HepG2 (cell line): ENCODE measurements around the gene UMOD. TPM values are rescaled to one million over a fixed set of nuclear protein-coding genes. Genes with fewer than 3 reads are reported as not detected.

Experiments
- ATAC-seq: fragments of 200-7000 bp; cut with Tn5 transposase; 3 replicates; pipeline ENCODE4 v1.9.1; 2020; ENCODE audit warnings: mild to moderate bottlenecking, moderate library complexity
- BruUV-seq: library from RNA; stranded (reverse); fragments of 400-500 nt; replicated peaks from 2 replicates; lab custom pipeline; 2021; lab: Mats Ljungman, UMichigan
- CTCF ChIA-PET: fragments of 300-600 bp; formaldehyde crosslinking; extraction: SDS; loops from one replicate; lab custom pipeline; 2021; ENCODE audit warnings: low total read pairs, inconsistent platforms, low intra/inter-chr PET ratio; lab: Yijun Ruan, JAX
- POLR2A ChIA-PET: fragments of 350-600 bp; sonication (Branson Sonifier 250); formaldehyde crosslinking; loops from one replicate; lab custom pipeline; 2020; ENCODE audit warnings: antibody characterized with exemption, inconsistent platforms; lab: Yijun Ruan, JAX
- DNase-seq: peaks from one replicate; pipeline ENCODE4 v3.0.0-alpha.2; 2015; ENCODE audit warnings: low spot score
- FAIRE-seq: peaks from 3 replicates; lab custom pipeline; 2011; peaks lifted over from hg19 to GRCh38; lab: Jason Lieb, UNC
- H2AFZ ChIP-seq: one replicate; pipeline ENCODE4 v1.6.1; 2011; ENCODE audit warnings: low read length, inconsistent platforms
- H3K27ac ChIP-seq: fragments of 300-600 bp; 3 replicates; pipeline ENCODE4 v1.8.0; 2011; ENCODE audit warnings: mixed run types, mild to moderate bottlenecking, mixed read lengths, low read length, inconsistent platforms; ENCODE audit not compliant: insufficient read depth; ENCODE audit errors: extremely low read length
- H3K27me3 ChIP-seq, 2 experiments: fragments of 200-600 bp in 1 of 2; 2 replicates in 1 of 2; 3 replicates in 1 of 2; pipeline versions ENCODE4 v1.6.0 to v1.8.0; 2011; ENCODE audit warnings: low read length in 2 of 2, mild to moderate bottlenecking in 2 of 2, moderate library complexity in 2 of 2, inconsistent platforms in 1 of 2; ENCODE audit not compliant: insufficient read depth in 2 of 2, control insufficient read depth in 1 of 2
- H3K36me3 ChIP-seq, 2 experiments: fragments of 200-600 bp in 1 of 2; replicated peaks in 1 of 2; 2 replicates in 1 of 2; 3 replicates in 1 of 2; pipeline versions ENCODE4 v1.5.1 to v1.8.0; 2011; ENCODE audit warnings: low read length in 2 of 2, inconsistent platforms in 1 of 2; ENCODE audit not compliant: insufficient read depth in 2 of 2, control insufficient read depth in 1 of 2
- H3K4me1 ChIP-seq: 2 replicates; pipeline ENCODE4 v1.5.1; 2012; ENCODE audit warnings: low read length, inconsistent platforms; ENCODE audit not compliant: insufficient read depth
- H3K4me2 ChIP-seq: 2 replicates; pipeline ENCODE4 v1.6.0; 2011; ENCODE audit warnings: low read depth, low read length, inconsistent platforms
- H3K4me3 ChIP-seq, 3 experiments: fragments of 200-600 bp in 1 of 3; sonication (generic), shearing (Covaris generic) in 1 of 3; replicated peaks in 1 of 3; 2 replicates each; pipeline ENCODE4 v1.5.1; 2011 to 2016; ENCODE audit warnings: low read length in 3 of 3, inconsistent platforms in 2 of 3, low read depth in 2 of 3, mild to moderate bottlenecking in 2 of 3, control low read depth in 1 of 3, mixed read lengths in 1 of 3; ENCODE audit not compliant: insufficient read depth in 1 of 3
- H3K79me2 ChIP-seq: one replicate; pipeline ENCODE4 v1.6.1; 2011; ENCODE audit warnings: low read length, inconsistent platforms; ENCODE audit not compliant: insufficient read depth
- H3K9ac ChIP-seq: 2 replicates; pipeline ENCODE4 v1.6.0; 2011; ENCODE audit warnings: mild to moderate bottlenecking, low read depth, low read length, inconsistent platforms; ENCODE audit not compliant: insufficient read depth
- H3K9me3 ChIP-seq: 2 replicates; pipeline ENCODE4 v1.5.1; 2012; ENCODE audit warnings: mild to moderate bottlenecking, low read length
- H4K20me1 ChIP-seq: 2 replicates; pipeline ENCODE4 v1.6.0; 2011; ENCODE audit warnings: inconsistent platforms, mild to moderate bottlenecking, low read length, moderate library complexity; ENCODE audit not compliant: insufficient read depth
- FOSL2 ChIP-seq: sonication (generic); formaldehyde crosslinking; IDR thresholded peaks from 2 replicates; pipeline ENCODE4 v1.4.0; 2020; ENCODE audit warnings: missing genetic modification reagents
- KDM2A ChIP-seq: sonication (generic); formaldehyde crosslinking; IDR thresholded peaks from 2 replicates; pipeline ENCODE4 v1.4.0; 2020; ENCODE audit warnings: low read depth, missing genetic modification reagents, borderline replicate concordance
- KLF16 ChIP-seq, 2 experiments: sonication (generic) in 1 of 2; formaldehyde crosslinking in 1 of 2; IDR thresholded peaks; 2 replicates each; pipeline versions ENCODE4 v1.6.1 to v1.8.0; 2016 to 2023; ENCODE audit warnings: missing genetic modification reagents in 2 of 2, missing compliant biosample characterization in 1 of 2
- RBAK ChIP-seq: sonication (generic); formaldehyde crosslinking; IDR thresholded peaks from 2 replicates; pipeline ENCODE4 v1.5.1; 2020; ENCODE audit warnings: mild to moderate bottlenecking, missing genetic modification reagents
- ZNF83 ChIP-seq: sonication (generic); formaldehyde crosslinking; IDR thresholded peaks from 2 replicates; pipeline ENCODE4 v1.4.0; 2020; ENCODE audit warnings: missing genetic modification reagents, mild to moderate bottlenecking, borderline replicate concordance
- WGBS: methylation state at CpG from one replicate; pipeline ENCODE4 v1.1.6; 2017; ENCODE audit warnings: low lambda C conversion rate; 5-methylcytosine and 5-hydroxymethylcytosine counted together
- in situ Hi-C: cut with HindIII; loops from 2 replicates; pipeline ENCODE4 v1.10.0; 2017; ENCODE audit warnings: low pct_unique_long_range_greater_than_20kb; ENCODE audit not compliant: extremely low pct_ligation_motif_present
- intact Hi-C: fragments of 100-400 bp; cut with micrococcal nuclease; formaldehyde crosslinking; loops from one replicate; pipeline ENCODE4 v1.10.0; 2022; ENCODE audit not compliant: unreplicated experiment
- polyA plus RNA-seq, 8 experiments: library from polyadenylated mRNA; depleted of rRNA in 3 of 8; stranded (reverse) in 7 of 8; unstranded in 1 of 8; fragments of >200 nt; fragmentation: Illumina TruSeq in 4 of 8; extraction: Trizol in 4 of 8; gene quantifications; 2 replicates each; pipeline versions ENCODE4 v1.2.1 to v1.2.3, GENCODE V29; 2011 to 2016; ENCODE audit warnings: low read depth in 4 of 8, missing spikeins in 1 of 8, mixed read lengths in 1 of 8; ENCODE audit not compliant: insufficient read depth in 1 of 8
- total RNA-seq, 5 experiments: library from RNA; depleted of rRNA; stranded (reverse); fragments of >200 nt; fragmentation: Illumina TruSeq; extraction: Trizol; gene quantifications; 2 replicates each; pipeline ENCODE4 v1.2.3, GENCODE V29; 2016; ENCODE audit warnings: low read depth in 1 of 5
- TF ChIP-seq, protein P1 (sequence below): sonication (generic); formaldehyde crosslinking; IDR thresholded peaks from 2 replicates; pipeline ENCODE4 v1.8.0; 2022; ENCODE audit warnings: missing genetic modification reagents, mild to moderate bottlenecking, moderate library complexity, borderline replicate concordance
- TF ChIP-seq, protein P2 (sequence below): sonication (generic); formaldehyde crosslinking; IDR thresholded peaks from 2 replicates; pipeline ENCODE4 v1.8.0; 2022; ENCODE audit warnings: missing genetic modification reagents, mild to moderate bottlenecking, borderline replicate concordance
- TF ChIP-seq, protein P3 (sequence below): sonication (generic); formaldehyde crosslinking; IDR thresholded peaks from one replicate; pipeline ENCODE4 v1.5.1; 2020; ENCODE audit warnings: mild to moderate bottlenecking, missing genetic modification reagents; ENCODE audit errors: not compliant biosample characterization
- TF ChIP-seq, protein P4 (sequence below): IDR thresholded peaks from 2 replicates; pipeline ENCODE4 v1.6.1; 2016; ENCODE audit warnings: missing compliant biosample characterization, missing genetic modification reagents, borderline replicate concordance

The UMOD gene
- total and polyA plus RNA-seq, 2 of the 13 experiments (the other 11 are each of a cell fraction or from before 2014, with no cell fraction given) = not detected

DNA sequence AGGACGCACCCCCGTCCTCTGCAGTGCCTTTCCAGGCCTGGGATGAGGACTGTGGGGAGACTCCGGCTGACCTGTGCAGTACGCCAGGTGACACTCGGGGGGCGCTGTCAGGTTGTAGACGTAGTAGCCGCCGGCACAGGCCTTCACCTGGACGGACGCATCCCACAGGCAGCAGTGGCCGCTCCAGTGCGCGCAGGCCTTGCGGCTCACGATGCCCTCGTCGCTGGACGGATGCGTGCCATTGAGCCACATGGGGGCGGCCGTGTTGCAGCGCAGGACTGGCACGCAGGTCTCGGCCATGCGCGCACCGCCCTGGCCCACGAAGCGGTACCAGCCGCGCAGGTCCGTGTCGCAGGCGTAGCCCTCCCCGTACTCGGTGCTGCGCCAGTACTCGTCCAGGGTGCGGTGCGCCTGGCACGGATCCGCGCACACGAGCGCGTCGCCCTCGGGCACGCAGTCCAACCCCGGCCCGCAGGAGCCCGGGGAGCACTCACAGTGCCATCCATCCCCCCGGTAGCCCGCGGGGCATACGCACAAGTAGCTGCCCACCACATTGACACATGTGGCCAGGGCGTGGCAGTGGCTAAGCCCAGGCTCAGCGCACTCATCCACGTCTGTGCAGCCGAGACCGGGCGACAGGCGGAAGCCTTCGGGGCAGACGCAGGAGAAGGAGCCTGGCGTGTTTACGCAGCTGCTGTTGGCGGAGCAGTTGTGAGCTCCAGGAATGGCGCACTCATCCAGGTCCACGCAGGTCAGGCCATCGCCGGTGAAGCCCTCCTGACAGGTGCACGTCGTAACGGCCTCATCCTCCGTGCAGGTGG is 3.9 kb downstream of the UMOD start:
- intact Hi-C loops = no loop called here
- CTCF ChIA-PET = no interaction called here
- Histone ChIP-seq H3K79me2 (no peaks in the 10 kb centered on the region), H4K20me1 (no peaks in the 10 kb centered on the region), H3K4me3 (no peak overlapping the region), H3K4me2 (no peak overlapping the region), H3K36me3 (no peaks in the 10 kb centered on the region), H3K4me1 (peaks cover 7% of the 10 kb centered on the region; the same call in 1 of the 2 replicates), H3K9ac (no peak overlapping the region), H3K27ac (no peak overlapping the region), H2AFZ (no peak overlapping the region), H3K27me3 (no peaks in the 10 kb centered on the region), H3K9me3 (no peaks in the 10 kb centered on the region)
- FAIRE-seq = no peak
- WGBS = 75% methylated on average over 62 of the region's 77 CpGs
- DNase-seq = no peak
- no TSS peak for BruUV-seq
- in situ Hi-C loops = no loop called here
- peak; percentile 72 for ATAC-seq
- POLR2A ChIA-PET = no interaction called here
- TF ChIP-seq FOSL2 (CRISPR knock-in tag) (no peak), KDM2A (no peak), ZNF83 (CRISPR knock-in tag) (peak; percentile 35; the same call in 1 of the 2 replicates), KLF16 (CRISPR knock-in tag; IDR thresholded peaks at IDR 0.05) (no peak), RBAK (CRISPR knock-in tag) (no peak)
- TF ChIP-seq, protein P1, sequence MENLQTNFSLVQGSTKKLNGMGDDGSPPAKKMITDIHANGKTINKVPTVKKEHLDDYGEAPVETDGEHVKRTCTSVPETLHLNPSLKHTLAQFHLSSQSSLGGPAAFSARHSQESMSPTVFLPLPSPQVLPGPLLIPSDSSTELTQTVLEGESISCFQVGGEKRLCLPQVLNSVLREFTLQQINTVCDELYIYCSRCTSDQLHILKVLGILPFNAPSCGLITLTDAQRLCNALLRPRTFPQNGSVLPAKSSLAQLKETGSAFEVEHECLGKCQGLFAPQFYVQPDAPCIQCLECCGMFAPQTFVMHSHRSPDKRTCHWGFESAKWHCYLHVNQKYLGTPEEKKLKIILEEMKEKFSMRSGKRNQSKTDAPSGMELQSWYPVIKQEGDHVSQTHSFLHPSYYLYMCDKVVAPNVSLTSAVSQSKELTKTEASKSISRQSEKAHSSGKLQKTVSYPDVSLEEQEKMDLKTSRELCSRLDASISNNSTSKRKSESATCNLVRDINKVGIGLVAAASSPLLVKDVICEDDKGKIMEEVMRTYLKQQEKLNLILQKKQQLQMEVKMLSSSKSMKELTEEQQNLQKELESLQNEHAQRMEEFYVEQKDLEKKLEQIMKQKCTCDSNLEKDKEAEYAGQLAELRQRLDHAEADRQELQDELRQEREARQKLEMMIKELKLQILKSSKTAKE (CRISPR knock-in tag) = 0 out of 2 replicates have a peak, but pooled peaks have one; percentile 13
- TF ChIP-seq, protein P2, sequence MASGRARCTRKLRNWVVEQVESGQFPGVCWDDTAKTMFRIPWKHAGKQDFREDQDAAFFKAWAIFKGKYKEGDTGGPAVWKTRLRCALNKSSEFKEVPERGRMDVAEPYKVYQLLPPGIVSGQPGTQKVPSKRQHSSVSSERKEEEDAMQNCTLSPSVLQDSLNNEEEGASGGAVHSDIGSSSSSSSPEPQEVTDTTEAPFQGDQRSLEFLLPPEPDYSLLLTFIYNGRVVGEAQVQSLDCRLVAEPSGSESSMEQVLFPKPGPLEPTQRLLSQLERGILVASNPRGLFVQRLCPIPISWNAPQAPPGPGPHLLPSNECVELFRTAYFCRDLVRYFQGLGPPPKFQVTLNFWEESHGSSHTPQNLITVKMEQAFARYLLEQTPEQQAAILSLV (CRISPR knock-in tag) = 0 out of 2 replicates have a peak, but pooled peaks have one; percentile 39
- TF ChIP-seq, protein P3, sequence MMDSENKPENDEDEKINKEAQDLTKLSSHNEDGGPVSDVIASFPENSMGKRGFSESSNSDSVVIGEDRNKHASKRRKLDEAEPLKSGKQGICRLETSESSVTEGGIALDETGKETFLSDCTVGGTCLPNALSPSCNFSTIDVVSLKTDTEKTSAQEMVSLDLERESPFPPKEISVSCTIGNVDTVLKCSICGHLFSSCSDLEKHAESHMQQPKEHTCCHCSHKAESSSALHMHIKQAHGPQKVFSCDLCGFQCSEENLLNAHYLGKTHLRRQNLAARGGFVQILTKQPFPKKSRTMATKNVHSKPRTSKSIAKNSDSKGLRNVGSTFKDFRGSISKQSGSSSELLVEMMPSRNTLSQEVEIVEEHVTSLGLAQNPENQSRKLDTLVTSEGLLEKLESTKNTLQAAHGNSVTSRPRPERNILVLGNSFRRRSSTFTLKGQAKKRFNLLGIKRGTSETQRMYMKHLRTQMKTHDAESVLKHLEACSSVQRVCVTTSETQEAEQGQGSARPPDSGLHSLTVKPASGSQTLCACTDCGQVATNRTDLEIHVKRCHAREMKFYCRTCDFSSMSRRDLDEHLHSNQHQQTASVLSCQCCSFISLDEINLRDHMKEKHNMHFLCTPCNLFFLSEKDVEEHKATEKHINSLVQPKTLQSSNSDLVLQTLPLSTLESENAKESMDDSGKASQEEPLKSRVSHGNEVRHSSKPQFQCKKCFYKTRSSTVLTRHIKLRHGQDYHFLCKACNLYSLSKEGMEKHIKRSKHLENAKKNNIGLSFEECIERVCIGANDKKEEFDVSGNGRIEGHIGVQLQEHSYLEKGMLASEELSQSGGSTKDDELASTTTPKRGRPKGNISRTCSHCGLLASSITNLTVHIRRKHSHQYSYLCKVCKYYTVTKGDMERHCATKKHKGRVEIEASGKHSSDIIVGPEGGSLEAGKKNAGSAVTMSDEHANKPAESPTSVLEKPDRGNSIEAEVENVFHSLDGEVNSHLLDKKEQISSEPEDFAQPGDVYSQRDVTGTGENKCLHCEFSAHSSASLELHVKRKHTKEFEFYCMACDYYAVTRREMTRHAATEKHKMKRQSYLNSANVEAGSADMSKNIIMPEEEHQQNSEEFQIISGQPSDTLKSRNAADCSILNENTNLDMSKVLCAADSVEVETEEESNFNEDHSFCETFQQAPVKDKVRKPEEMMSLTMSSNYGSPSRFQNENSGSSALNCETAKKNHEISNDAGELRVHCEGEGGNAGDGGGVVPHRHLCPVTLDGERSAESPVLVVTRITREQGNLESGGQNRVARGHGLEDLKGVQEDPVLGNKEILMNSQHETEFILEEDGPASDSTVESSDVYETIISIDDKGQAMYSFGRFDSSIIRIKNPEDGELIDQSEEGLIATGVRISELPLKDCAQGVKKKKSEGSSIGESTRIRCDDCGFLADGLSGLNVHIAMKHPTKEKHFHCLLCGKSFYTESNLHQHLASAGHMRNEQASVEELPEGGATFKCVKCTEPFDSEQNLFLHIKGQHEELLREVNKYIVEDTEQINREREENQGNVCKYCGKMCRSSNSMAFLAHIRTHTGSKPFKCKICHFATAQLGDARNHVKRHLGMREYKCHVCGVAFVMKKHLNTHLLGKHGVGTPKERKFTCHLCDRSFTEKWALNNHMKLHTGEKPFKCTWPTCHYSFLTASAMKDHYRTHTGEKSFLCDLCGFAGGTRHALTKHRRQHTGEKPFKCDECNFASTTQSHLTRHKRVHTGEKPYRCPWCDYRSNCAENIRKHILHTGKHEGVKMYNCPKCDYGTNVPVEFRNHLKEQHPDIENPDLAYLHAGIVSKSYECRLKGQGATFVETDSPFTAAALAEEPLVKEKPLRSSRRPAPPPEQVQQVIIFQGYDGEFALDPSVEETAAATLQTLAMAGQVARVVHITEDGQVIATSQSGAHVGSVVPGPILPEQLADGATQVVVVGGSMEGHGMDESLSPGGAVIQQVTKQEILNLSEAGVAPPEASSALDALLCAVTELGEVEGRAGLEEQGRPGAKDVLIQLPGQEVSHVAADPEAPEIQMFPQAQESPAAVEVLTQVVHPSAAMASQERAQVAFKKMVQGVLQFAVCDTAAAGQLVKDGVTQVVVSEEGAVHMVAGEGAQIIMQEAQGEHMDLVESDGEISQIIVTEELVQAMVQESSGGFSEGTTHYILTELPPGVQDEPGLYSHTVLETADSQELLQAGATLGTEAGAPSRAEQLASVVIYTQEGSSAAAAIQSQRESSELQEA = peak; percentile 50
- TF ChIP-seq, protein P4, sequence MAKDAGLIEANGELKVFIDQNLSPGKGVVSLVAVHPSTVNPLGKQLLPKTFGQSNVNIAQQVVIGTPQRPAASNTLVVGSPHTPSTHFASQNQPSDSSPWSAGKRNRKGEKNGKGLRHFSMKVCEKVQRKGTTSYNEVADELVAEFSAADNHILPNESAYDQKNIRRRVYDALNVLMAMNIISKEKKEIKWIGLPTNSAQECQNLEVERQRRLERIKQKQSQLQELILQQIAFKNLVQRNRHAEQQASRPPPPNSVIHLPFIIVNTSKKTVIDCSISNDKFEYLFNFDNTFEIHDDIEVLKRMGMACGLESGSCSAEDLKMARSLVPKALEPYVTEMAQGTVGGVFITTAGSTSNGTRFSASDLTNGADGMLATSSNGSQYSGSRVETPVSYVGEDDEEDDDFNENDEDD (CRISPR knock-in tag) = no peak
